Measurements from ENCODE around the gene GSK3A.

GRCh38 chr19:42239544-42240220 lies 2.7 kb downstream of the GSK3A start:
- no peak for TF ChIP-seq CTCF (conservative IDR thresholded peaks at IDR 0.05 in 1 of 2, IDR thresholded peaks at IDR 0.05 in 1 of 2; ENCODE audit: extremely low read depth in 1 of 2, insufficient read depth in 1 of 2, low read depth in 1 of 2, low read length in 2 of 2)
- no peak for TF ChIP-seq EZH2 (IDR thresholded peaks at IDR 0.05; ENCODE audit: borderline replicate concordance, low read length)

Measured in mammary epithelial cell (primary cell).